WTC11 (cell line): ENCODE data around the gene PDCD6IP. TPM values are rescaled to one million over a fixed set of nuclear protein-coding genes. Genes with fewer than 3 reads are reported as not detected.
"Not testable (repeated sequence)": the region's sequence is repeated elsewhere in the genome, so short reads cannot be mapped to it uniquely, and the experiment has no call there.

ENCODE experiments used
- ATAC-seq: fragments of 200-7000 bp; cut with Tn5 transposase; 2 replicates; pipeline ENCODE4 v1.10.0; 2021; ENCODE audit warnings: mild to moderate bottlenecking, moderate library complexity
- CTCF ChIA-PET: fragments of 300-600 bp; sonication (Branson Sonifier 250); formaldehyde crosslinking; loops from one replicate; lab custom pipeline; 2021; ENCODE audit warnings: antibody characterized with exemption; lab: Charles Lee
- POLR2A ChIA-PET: fragments of 350-600 bp; sonication (Branson Sonifier 250); formaldehyde crosslinking; loops from one replicate; lab custom pipeline; 2021; ENCODE audit warnings: antibody characterized with exemption; lab: Charles Lee
- DNase-seq: peaks from one replicate; pipeline ENCODE4 v3.0.0; 2021; ENCODE audit warnings: low spot score
- H3K27ac Mint-ChIP-seq: 2 replicates; pipeline ENCODE4 v1.8.0; 2021; ENCODE audit warnings: mixed read lengths
- H3K27me3 Mint-ChIP-seq: 2 replicates; pipeline ENCODE4 v1.8.0; 2021; ENCODE audit warnings: low read depth, mild to moderate bottlenecking, moderate library complexity, mixed read lengths
- H3K36me3 Mint-ChIP-seq: 2 replicates; pipeline ENCODE4 v1.8.0; 2021; ENCODE audit warnings: mixed read lengths
- H3K4me1 Mint-ChIP-seq: 2 replicates; pipeline ENCODE4 v1.8.0; 2022; ENCODE audit warnings: mixed read lengths
- H3K4me3 Mint-ChIP-seq: 2 replicates; pipeline ENCODE4 v1.8.0; 2021; ENCODE audit warnings: mild to moderate bottlenecking, moderate library complexity, mixed read lengths
- H3K9me3 Mint-ChIP-seq: 2 replicates; pipeline ENCODE4 v1.8.0; 2021; ENCODE audit warnings: mixed read lengths
- ESRRA ChIP-seq: sonication (generic); formaldehyde crosslinking; IDR thresholded peaks from 2 replicates; pipeline ENCODE4 v1.8.1; 2022; ENCODE audit warnings: mild to moderate bottlenecking, missing genetic modification reagents, borderline replicate concordance
- FOXP1 ChIP-seq: sonication (generic); formaldehyde crosslinking; IDR thresholded peaks from 2 replicates; pipeline ENCODE4 v1.8.0; 2022; ENCODE audit warnings: missing genetic modification reagents, mild to moderate bottlenecking, moderate library complexity, borderline replicate concordance
- JAZF1 ChIP-seq: fragments of 250-450 bp; sonication (Bioruptor Pico); IDR thresholded peaks from 2 replicates; pipeline ENCODE4 v1.9.0; 2021; ENCODE audit warnings: moderate library complexity, mild to moderate bottlenecking, inconsistent platforms
- NR2C2 ChIP-seq: sonication (generic); formaldehyde crosslinking; IDR thresholded peaks from 2 replicates; pipeline ENCODE4 v1.8.0; 2022; ENCODE audit warnings: mild to moderate bottlenecking, missing genetic modification reagents
- NR3C1 ChIP-seq: sonication (generic); formaldehyde crosslinking; conservative IDR thresholded peaks from 2 replicates; pipeline ENCODE4 v1.8.1; 2023; ENCODE audit warnings: low read depth, mild to moderate bottlenecking, missing genetic modification reagents
- SMAD3 ChIP-seq: sonication (generic); formaldehyde crosslinking; IDR thresholded peaks from 2 replicates; pipeline ENCODE4 v1.8.0; 2022; ENCODE audit warnings: missing genetic modification reagents, mild to moderate bottlenecking, borderline replicate concordance
- SMAD4 ChIP-seq: sonication (generic); formaldehyde crosslinking; IDR thresholded peaks from 2 replicates; pipeline ENCODE4 v1.8.0; 2022; ENCODE audit warnings: mild to moderate bottlenecking, missing genetic modification reagents
- SOX15 ChIP-seq: fragments of 250-450 bp; sonication (Bioruptor Pico); IDR thresholded peaks from 2 replicates; pipeline ENCODE4 v1.9.0; 2021; ENCODE audit warnings: mild to moderate bottlenecking
- TCF7 ChIP-seq: sonication (generic); formaldehyde crosslinking; IDR thresholded peaks from 2 replicates; pipeline ENCODE4 v1.8.0; 2022; ENCODE audit warnings: mild to moderate bottlenecking, low read depth, missing genetic modification reagents, moderate library complexity
- USF2 ChIP-seq: sonication (generic); formaldehyde crosslinking; IDR thresholded peaks from 2 replicates; pipeline ENCODE4 v1.8.1; 2023; ENCODE audit warnings: mild to moderate bottlenecking, missing genetic modification reagents, moderate library complexity
- ZNF416 ChIP-seq: fragments of 250-450 bp; sonication (Bioruptor Pico); IDR thresholded peaks from 2 replicates; pipeline ENCODE4 v1.9.0; 2021; ENCODE audit warnings: mild to moderate bottlenecking, inconsistent platforms
- ZNF423 ChIP-seq: fragments of 250-450 bp; sonication (Bioruptor Pico); IDR thresholded peaks from 2 replicates; pipeline ENCODE4 v2.1.2; 2022; ENCODE audit warnings: mild to moderate bottlenecking, moderate library complexity
- total RNA-seq: library from RNA; stranded (reverse); gene quantifications from 3 replicates; pipeline ENCODE4 v1.2.3, GENCODE V29; 2021
- TF ChIP-seq, protein P1 (sequence below): sonication (generic); formaldehyde crosslinking; IDR thresholded peaks from 2 replicates; pipeline ENCODE4 v1.8.1; 2022; ENCODE audit warnings: missing genetic modification reagents, borderline replicate concordance
- TF ChIP-seq, protein P2 (sequence below): sonication (generic); formaldehyde crosslinking; IDR thresholded peaks from 2 replicates; pipeline ENCODE4 v1.8.1; 2023; ENCODE audit warnings: mild to moderate bottlenecking, missing genetic modification reagents

PDCD6IP gene
- total RNA-seq, 1 experiment from 2014 or later = 173 TPM

DNA sequence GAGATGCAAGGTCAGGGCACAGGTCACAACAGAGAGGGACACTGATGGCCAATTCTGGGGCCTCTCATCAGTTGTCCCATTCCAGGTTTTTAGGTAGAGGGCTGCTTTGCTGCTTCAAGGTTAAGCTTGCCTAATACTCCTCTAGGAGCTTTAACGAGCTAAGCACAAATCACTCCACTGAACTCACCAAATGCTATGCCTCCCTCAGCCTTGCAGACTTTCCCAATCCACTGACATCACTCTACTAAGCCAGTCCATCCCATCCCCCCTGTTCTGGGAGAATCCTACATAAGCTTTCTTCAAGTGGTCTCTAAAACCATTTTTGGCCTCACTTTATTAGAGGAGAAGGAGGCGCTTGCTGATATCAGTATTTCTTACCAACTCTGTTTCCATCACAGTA lies 24.8 kb upstream of the PDCD6IP start:
- ATAC-seq (peak; percentile 57), DNase-seq (no peak)
- Mint-ChIP-seq H3K27ac (no peak overlapping the region; the same call in 1 of the 2 replicates), H3K4me3 (no peak overlapping the region), H3K36me3 (no peaks in the 10 kb centered on the region), H3K4me1 (no peaks in the 10 kb centered on the region), H3K27me3 (no peaks in the 10 kb centered on the region), H3K9me3 (no peaks in the 10 kb centered on the region)
- POLR2A ChIA-PET = no interaction called here
- TF ChIP-seq FOXP1 (CRISPR knock-in tag) = no peak
- no peak for TF ChIP-seq TCF7 (CRISPR knock-in tag)
- CTCF ChIA-PET = interaction anchor here (1.2 kb wide), 1 partner anchor 14 kb away, joined by 7 read pairs; no protein-coding TSS in a partner anchor

- CTCF ChIA-PET = interaction anchor here (0.7 to 1.5 kb wide), 4 partner anchors 12 to 798 kb away, joined by 3 to 6 read pairs (median 3); no protein-coding TSS in a partner anchor
- Mint-ChIP-seq H3K36me3 (no peaks in the 10 kb centered on the region), H3K27ac (no peak overlapping the region), H3K27me3 (no peaks in the 10 kb centered on the region), H3K4me3 (no peak overlapping the region), H3K9me3 (no peaks in the 10 kb centered on the region), H3K4me1 (no peaks in the 10 kb centered on the region)
- ATAC-seq (no peak), DNase-seq (no peak)
- TF ChIP-seq SMAD4 (CRISPR knock-in tag) (no peak), NR3C1 (no peak), TCF7 (CRISPR knock-in tag) (no peak)
- POLR2A ChIA-PET = interaction anchor here (0.7 kb wide), 1 partner anchor 30 kb away, joined by 3 read pairs; no protein-coding TSS in a partner anchor
Observed at GRCh38 chr3:33775363-33775762, 23.1 kb upstream of the PDCD6IP start.

DNA sequence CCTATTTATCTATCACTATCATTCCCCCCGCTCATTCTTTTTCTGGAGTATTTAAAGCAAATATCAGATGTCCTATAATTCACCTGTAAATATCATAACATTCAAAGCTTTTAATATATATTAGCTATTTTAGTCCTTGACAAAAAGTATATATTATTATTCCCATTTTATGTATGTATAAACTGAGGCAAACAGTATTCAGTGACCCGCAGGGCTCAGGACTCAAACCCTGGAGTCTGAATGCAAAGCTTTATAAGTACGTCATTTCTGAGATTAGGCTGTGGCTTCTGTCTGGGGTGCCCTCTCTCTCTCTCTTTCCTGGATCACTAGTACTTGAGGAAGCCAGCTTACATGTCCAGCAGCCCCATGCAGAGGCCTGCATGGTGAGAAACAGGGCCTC lies 20.4 kb upstream of the PDCD6IP start:
- H3K27me3 Mint-ChIP-seq = no peaks in the 10 kb centered on the region
- H3K9me3 Mint-ChIP-seq = peaks cover 1% of the 10 kb centered on the region
- no peaks in the 10 kb centered on the region for H3K36me3 Mint-ChIP-seq
- POLR2A ChIA-PET = no interaction called here
- H3K4me1 Mint-ChIP-seq = no peaks in the 10 kb centered on the region
- ATAC-seq = no peak
- CTCF ChIA-PET = interaction anchor here (0.7 to 2.7 kb wide), 3 partner anchors 9 to 180 kb away, joined by 3 to 16 read pairs (median 7); no protein-coding TSS in a partner anchor
- no peak overlapping the region for H3K4me3 Mint-ChIP-seq
- TF ChIP-seq USF2 (CRISPR knock-in tag) (no peak), NR3C1 (no peak), SOX15 (CRISPR knock-in tag) (no peak), SMAD3 (CRISPR knock-in tag) (no peak)
- H3K27ac Mint-ChIP-seq = no peak overlapping the region
- no peak for DNase-seq

DNA sequence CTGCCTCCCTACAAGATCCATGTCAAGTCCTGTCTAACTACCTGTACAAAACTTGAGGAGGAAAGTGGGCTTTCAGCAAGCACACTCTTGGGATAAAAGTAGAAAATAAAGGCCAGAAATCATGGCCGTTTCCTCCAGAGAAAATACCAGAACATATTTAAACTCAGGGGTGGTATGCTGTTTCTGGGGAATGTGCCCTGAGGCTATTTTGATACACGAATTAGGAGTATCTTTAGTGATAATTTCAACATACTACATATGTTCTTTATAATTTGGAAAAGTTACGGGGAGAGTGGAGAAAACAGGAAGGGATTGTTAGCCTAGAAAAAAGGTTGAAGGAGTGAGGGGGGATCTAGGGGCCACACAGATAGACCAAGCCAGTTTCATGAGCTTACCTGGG lies 18.7 kb upstream of the PDCD6IP start:
- no peak overlapping the region for H3K27ac Mint-ChIP-seq
- TF ChIP-seq FOXP1 (CRISPR knock-in tag) = no peak
- TF ChIP-seq, protein P1, sequence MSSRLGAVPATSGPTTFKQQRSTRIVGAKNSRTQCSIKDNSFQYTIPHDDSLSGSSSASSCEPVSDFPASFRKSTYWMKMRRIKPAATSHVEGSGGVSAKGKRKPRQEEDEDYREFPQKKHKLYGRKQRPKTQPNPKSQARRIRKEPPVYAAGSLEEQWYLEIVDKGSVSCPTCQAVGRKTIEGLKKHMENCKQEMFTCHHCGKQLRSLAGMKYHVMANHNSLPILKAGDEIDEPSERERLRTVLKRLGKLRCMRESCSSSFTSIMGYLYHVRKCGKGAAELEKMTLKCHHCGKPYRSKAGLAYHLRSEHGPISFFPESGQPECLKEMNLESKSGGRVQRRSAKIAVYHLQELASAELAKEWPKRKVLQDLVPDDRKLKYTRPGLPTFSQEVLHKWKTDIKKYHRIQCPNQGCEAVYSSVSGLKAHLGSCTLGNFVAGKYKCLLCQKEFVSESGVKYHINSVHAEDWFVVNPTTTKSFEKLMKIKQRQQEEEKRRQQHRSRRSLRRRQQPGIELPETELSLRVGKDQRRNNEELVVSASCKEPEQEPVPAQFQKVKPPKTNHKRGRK (CRISPR knock-in tag) = no peak
- TF ChIP-seq NR2C2 (CRISPR knock-in tag) = no peak
- TF ChIP-seq, protein P2, sequence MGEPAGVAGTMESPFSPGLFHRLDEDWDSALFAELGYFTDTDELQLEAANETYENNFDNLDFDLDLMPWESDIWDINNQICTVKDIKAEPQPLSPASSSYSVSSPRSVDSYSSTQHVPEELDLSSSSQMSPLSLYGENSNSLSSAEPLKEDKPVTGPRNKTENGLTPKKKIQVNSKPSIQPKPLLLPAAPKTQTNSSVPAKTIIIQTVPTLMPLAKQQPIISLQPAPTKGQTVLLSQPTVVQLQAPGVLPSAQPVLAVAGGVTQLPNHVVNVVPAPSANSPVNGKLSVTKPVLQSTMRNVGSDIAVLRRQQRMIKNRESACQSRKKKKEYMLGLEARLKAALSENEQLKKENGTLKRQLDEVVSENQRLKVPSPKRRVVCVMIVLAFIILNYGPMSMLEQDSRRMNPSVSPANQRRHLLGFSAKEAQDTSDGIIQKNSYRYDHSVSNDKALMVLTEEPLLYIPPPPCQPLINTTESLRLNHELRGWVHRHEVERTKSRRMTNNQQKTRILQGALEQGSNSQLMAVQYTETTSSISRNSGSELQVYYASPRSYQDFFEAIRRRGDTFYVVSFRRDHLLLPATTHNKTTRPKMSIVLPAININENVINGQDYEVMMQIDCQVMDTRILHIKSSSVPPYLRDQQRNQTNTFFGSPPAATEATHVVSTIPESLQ (CRISPR knock-in tag) = no peak
- TF ChIP-seq JAZF1 (CRISPR knock-in tag) = no peak
- no peak for TF ChIP-seq ZNF423 (CRISPR knock-in tag)
- TF ChIP-seq ZNF416 = no peak
- no peak for TF ChIP-seq SMAD3 (CRISPR knock-in tag)
- no peak for TF ChIP-seq ESRRA (CRISPR knock-in tag)
- no peak overlapping the region for H3K4me3 Mint-ChIP-seq

DNA sequence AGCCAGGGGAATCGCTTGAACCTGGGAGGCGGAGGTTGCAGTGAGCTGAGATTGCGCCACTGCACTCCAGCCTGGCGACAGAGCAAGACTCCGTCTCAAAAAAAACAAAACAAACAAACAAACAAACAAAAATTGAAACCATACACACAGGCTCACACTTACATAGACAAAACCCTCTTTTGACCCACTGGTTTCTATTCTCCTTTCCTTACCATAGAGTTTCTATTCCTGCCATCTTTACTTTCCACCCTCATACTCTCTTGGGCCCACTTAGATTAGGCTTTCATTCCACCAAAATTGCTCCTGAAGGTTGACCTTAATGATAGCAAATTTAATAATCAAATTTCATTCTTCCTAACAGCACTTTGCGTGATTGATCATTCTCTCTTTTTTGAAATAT lies 17.0 kb upstream of the PDCD6IP start:
- H3K27me3 Mint-ChIP-seq, H3K9me3 Mint-ChIP-seq, CTCF ChIA-PET, H3K27ac Mint-ChIP-seq, H3K36me3 Mint-ChIP-seq, DNase-seq, ATAC-seq, POLR2A ChIA-PET, H3K4me3 Mint-ChIP-seq, H3K4me1 Mint-ChIP-seq: not testable (repeated sequence)

More for the DNA sequence above, 18.7 kb upstream of the PDCD6IP start:
- H3K27me3 Mint-ChIP-seq = no peaks in the 10 kb centered on the region; the same call in 1 of the 2 replicates
- H3K9me3 Mint-ChIP-seq = peaks cover 9% of the 10 kb centered on the region
- no peak for DNase-seq
- ChIA-PET POLR2A (interaction anchor here (0.6 kb wide), 1 partner anchor 608 kb away, joined by 3 read pairs; no protein-coding TSS in a partner anchor), CTCF (interaction anchor here (1.0 to 2.7 kb wide), 2 partner anchors 7 to 407 kb away, joined by 4 to 16 read pairs; no protein-coding TSS in a partner anchor)
- no peaks in the 10 kb centered on the region for H3K36me3 Mint-ChIP-seq
- H3K4me1 Mint-ChIP-seq = no peaks in the 10 kb centered on the region
- no peak for ATAC-seq
